ENCODE results near the gene AASDHPPT. TPM values are rescaled to one million over a fixed set of nuclear protein-coding genes. Genes with fewer than 3 reads are reported as not detected.

The AASDHPPT gene
- total RNA-seq, 1 donor from 2014 or later = 53.6 TPM

GRCh38 chr11:106137061-106137460 lies 59.6 kb downstream of the AASDHPPT start:
- H3K27ac Mint-ChIP-seq = no peak overlapping the region
- no peaks in the 10 kb centered on the region for H3K36me3 Mint-ChIP-seq (ENCODE audit: low read depth)
- no peak for DNase-seq (ENCODE audit: low spot score)
- no peaks in the 10 kb centered on the region for H3K4me1 Mint-ChIP-seq (ENCODE audit: low read depth)
- no peak overlapping the region for H3K4me3 Mint-ChIP-seq
- intact Hi-C loops (cut with micrococcal nuclease) = no loop called here
- peaks cover 8% of the 10 kb centered on the region for H3K27me3 Mint-ChIP-seq (ENCODE audit: insufficient read depth)
- no peaks in the 10 kb centered on the region for H3K9me3 Mint-ChIP-seq

GRCh38 chr11:106137758-106138157 lies 60.3 kb downstream of the AASDHPPT start:
- intact Hi-C loops (cut with micrococcal nuclease) = no loop called here
- Mint-ChIP-seq H3K4me1 (ENCODE audit: low read depth) (no peaks in the 10 kb centered on the region), H3K9me3 (peaks cover under 1% of the 10 kb centered on the region), H3K27me3 (ENCODE audit: insufficient read depth) (peaks cover 8% of the 10 kb centered on the region), H3K27ac (no peak overlapping the region), H3K36me3 (ENCODE audit: low read depth) (no peaks in the 10 kb centered on the region), H3K4me3 (no peak overlapping the region)
- DNase-seq (ENCODE audit: low spot score) = no peak

Other genes with a start within 250 kb of the AASDHPPT start
- 24.2 and 24.3 TPM in 2 replicates for gene MSANTD4, start 55.4 kb upstream of the AASDHPPT start, total RNA-seq
- 4.1 and 5.8 TPM in 2 replicates for gene KBTBD3, start 315 bp upstream of the AASDHPPT start, total RNA-seq